Activated T-cell treated with anti-CD3 and anti-CD28 coated beads for 1 hour (primary cell): ENCODE data around the gene ACOT11.
A peak's percentile ranks its signal among the peaks of the same experiment; 100 is the strongest.

Experiments used
- DNase-seq: peaks from one replicate; pipeline ENCODE4 v3.0.0-alpha.2; 2020; ENCODE audit warnings: low read depth

Gene ACOT11

DNA sequence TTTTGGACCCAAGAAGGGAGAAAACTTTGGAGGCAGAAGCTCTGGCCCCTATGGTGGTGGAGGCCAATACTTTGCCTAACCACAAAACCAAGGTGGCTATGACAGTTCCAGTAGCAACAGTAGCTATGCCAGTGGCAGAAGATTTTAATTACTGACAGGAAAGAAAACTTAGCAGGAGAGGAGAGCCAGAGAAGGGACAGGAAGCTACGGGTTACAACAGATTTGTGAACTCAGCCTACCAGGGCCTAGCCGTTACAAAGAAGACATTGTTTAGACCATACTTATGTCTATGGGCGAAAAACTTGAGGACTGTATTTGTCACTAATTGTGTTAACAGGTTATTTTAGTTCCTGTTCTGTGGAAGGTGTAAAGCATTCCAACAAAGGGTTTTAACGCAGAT is 10.4 kb upstream of the ACOT11 start:
- no peak for DNase-seq

DNA sequence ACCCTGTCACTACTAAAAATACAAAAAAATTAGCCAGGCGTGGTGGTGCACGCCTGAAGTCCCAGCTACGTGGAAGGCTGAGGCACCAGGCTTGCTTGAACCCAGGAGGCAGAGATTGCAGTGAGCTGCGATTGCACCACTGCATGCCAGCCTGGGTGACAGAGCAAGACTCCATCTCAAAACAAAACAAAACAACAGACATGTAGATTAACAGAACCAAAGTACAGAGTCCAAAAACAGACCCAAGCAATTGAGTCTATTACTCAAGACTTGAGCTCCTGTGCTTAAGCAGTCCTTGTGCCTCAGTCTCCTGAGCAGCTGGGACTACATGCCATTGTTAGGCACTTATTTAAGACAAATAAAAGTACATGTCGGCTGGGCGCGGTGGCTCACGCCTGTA is 9.5 kb upstream of the ACOT11 start:
- no peak for DNase-seq

DNA sequence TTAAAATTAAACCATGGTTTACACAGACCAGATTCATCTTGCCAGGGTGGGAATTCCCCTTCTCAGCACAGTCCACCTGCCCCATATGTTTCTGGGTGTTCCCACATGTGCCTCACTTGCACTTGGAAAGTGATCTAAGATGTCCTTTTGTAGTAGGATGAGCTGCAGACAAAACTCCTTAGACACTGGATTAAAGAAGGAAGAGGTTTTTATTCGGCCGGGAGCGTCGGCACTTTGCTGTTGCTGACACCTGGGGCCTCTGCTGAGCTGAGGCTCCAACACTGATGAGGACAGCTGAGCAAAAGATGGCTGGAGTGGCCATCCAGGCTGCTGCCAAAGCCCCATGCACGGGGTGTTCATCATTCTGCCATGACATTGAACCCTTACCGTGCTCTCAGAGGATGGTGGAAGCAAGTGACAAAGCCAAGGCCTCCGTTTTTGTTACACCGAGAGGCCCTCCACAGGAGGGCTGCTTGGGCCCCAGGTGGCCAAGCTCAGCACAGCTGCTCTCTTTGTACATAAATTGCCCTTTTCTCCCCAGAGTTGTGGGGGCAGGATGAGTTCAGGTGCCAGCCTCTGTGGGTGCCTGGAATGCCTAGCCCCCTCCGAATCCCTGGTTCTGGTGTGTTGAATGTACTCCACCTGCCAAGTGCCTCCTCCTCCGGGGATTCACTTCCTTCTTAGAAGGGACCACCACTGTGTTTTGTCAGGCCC is 7.3 kb upstream of the ACOT11 start:
- no peak for DNase-seq

DNA sequence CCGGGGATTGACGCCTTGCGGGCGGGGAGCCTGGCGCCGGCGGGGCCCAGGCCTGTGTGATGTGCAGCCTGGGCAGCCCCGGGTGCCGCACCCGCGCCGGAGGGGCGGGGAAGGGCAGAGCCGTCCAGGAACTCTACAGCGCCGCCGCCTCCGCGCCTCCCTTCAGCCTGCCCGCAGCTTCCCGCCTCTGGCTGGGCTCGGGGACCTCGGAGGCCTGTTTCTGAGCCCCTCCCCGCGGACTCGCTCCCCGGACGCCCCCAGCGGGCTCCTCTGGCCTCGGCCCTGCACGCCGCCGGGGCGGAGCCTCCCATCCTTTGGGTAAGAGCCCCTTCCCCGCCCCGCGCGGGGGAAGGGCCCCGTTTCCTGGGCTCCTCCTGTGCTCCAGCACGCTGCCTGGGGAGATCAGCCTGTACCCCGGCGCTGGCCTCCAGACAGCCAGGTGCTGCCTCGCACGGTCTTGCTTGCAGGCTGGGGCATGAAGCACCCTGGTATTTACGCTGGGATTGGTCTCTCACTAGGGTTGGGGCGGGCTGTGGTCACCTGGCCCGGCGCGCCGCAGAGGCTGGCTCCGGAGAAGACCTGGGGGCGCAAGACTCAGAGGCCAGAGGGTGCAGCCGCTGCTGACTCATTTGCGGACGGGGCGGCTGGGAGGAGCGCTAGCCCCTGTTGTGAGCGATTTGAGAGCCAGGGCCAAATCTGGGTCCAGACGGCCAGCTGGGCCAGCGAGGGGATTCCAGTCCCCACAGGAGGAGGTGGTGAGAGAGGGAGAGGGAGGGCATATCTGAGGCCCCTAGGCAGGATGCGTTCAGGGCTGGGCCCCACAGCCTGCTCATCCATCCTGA is 5.7 kb upstream of the ACOT11 start:
- peak; percentile 22 for DNase-seq

DNA sequence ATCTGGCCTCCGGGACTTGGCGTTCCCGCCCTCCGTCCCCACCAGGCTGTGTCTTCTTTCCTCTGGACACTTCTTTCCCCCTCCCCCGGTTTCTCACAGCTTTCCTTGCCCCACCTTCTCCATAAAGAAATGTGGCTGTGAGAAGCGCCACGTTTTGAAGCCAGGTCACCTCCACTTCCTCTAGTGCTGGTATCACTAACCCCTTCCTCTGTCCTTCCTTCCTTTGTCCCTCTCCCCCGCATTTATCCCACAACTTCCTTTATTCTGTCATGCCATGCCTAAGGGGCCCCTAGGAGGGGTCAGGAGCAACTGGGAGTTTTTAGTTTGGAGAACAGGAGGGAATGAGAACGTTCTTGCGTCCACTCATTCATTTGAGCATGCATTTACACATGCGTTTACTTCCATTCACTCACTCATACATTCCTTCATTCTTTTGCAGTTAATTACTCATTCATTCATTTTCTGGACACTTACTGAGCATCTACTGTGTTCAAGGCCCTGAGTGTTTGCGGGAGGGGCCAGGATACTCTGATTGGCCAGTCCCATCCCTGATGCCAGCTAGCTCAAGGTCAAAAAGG is 5.0 kb upstream of the ACOT11 start:
- DNase-seq = no peak

DNA sequence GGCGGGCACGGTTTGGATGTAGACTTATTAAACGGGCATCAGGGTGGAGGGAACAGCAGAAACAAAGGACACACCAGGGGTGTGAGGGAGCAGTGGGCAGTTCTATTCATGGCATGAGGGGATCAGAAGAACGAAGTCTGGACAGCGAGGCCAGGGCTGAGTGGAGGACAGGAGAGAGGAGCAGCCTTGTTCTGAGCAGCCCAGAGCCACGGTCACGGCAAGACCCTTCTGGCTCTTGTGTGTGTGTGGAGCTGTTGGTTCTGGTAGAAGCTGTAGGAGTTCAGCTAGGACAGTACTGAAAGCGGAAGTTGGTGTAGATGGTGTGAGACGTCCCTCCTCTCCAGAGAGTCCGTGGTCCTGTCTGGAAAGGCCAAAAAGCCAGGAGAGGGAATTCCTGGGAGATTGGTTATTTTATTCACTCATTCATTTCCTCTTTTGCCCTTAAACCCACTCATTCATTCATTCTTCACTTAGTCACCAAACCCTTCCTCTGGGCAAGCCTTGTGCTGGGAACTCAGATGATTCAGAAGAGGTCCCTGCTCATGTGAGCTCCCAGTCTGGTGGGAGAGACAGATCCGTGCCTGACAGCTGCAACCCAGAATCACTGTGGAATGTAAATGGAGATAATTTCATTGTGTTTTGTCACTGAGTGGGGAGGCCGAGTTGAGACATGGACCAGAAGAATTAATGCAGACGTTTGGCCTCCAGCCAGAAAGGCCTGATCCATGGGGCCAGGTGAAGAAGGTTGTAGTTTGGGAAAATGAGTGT is 4.1 kb upstream of the ACOT11 start:
- DNase-seq = no peak

DNA sequence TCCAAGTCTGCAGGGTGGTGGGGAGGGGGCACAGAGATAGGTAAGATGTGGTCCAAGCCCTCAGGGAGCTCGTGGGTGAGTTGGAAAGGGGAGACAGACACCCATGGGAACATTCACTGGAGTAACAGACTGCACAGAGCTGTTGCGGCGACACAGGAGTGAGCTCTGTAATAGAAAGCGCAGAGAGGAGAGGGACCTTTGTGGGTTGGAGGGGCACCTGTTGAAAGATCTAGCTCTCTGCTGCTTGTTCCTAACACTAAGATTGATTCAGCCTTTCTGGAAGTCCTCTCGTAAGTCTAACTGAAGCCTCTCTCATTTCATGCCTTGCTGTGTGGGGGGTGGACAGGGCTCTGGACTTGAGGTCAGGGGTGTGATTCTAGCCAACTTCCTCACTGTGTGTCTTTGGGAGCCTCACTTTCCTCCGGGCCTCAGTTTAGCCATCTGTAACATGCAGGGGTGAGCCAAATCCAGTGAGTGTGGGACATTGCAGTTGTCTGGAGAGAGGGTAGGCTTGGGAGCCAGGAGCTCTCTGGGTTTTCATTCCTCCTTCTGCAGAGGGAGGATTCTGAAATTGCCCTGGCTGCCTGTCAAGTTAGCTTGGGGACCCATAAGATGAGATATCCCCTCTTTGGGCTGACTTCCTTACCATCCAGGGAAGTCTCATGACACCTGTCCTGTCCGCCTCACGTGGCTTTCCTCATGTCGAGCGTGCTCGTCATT is 2.0 kb upstream of the ACOT11 start:
- DNase-seq = no peak

DNA sequence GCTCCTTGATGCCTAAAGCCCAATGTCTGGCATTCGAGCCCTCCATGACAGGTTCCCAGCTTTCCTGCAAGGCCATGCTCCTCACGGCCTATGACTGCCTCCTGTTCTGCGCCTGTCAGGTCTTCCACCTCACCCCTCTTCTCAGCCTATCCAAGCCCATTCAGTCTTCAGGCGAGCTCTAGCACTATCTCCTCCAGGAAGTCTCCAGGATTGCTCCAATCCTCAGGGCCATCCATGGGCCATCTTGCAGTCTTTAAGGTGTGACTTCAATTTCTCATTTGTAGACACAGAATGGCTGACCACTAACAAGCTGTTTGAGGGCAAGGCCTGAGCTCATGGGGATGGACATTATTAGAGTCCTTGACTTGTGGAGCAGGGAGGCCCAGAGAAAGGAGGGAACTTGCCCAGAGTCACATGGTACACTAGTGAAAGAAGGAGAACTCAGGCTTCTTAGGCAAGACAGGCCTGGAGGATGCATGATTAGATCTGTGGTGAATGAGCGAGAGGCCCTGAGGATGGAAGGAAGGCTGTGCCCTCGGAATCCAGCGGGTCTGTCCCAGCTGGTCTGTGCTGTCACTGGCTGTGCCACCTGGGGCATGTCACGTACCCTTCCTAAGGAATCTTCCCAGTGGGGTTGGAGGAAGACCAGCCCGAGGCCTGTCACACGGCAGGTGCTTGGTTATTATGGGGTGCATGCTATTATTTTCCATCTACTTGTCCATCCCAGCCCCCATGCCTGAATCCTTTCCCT is 1.2 kb upstream of the ACOT11 start:
- no peak for DNase-seq

DNA sequence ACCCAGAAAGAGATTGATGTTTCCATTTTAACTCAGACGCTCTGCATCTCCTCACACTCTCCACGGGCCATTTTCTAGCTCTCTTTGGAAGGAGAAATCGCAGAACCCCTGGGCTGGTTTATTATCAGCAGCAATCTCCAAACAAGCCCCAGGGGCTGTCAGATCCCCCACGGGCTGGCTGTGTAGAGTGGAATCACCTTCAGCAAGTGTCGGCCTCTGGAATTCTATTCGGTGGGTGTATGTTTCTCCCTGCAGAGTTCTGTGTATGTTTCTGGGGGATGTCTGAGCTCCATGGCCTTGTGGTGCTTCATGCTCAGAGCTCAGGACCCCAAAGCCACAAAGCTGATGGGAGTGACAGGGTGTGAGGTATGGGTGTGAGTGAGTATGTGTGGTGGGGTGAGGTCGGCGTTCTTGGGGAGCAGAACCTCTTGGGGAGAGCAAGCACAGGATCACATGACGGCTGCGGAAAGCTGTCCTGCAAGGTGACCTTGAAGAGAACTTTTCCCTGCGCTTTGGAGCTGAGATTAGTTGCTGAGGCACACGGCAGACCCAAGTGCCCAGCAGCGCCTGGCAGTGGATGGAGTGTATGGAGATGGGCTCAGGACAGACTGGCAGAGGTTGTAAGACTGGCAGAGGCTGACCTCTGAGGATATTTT is 489 bp downstream of the ACOT11 start:
- DNase-seq = no peak

DNA sequence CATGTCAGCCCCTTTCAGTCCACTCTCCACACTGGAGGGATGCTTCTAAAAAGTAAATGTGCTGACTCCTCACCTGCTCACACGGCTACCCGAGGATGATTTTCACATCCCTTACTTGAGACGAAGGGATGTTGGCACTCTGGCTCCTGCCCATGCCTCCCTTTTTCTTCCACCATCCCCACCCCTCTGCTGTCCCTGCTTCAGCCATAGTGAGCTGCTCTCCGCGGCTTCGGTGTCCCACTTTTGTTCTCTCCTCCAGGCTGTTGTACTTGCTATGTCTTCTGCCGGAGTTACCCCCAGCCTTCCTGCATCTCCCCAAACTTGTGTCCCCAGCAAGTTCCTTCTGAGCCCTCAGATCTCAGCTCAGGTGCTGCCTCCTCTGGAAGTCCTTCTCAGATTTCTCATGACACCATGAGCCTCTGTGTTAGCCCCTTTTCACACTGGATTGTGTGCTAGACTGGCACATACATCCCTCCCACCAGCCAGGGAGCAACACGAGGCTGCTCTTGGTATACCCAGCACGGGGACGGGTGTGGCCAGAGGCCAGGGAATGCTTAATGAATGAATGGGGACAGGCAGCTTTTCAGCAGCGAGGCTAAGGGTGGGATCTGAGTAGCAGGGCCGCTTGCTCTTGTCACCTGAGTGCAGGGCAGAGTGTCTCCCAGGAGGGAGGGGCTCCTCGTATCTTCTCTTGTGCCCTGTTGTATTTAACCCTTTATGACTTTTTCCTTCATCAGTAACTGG is 1.3 kb downstream of the ACOT11 start:
- no peak for DNase-seq

DNA sequence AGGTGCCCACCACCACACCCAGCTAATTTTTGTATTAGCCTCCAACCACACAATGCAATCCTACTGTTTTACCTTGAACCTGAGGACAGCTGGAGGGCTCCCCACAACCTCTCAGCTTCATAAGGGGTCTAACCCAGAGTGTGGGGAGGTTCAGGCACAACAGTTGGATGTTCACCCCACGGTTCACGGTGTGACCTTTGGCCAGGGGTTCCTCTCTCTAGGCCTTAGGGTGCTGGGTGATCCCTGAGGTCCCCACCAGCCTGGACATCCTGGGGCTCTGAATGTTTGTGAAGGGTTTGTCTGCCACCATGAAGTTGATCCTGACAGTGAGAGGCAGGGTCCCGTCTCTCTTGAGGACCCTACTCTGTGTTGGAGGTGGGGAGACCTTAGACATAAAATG is 3.9 kb downstream of the ACOT11 start:
- DNase-seq = no peak

DNA sequence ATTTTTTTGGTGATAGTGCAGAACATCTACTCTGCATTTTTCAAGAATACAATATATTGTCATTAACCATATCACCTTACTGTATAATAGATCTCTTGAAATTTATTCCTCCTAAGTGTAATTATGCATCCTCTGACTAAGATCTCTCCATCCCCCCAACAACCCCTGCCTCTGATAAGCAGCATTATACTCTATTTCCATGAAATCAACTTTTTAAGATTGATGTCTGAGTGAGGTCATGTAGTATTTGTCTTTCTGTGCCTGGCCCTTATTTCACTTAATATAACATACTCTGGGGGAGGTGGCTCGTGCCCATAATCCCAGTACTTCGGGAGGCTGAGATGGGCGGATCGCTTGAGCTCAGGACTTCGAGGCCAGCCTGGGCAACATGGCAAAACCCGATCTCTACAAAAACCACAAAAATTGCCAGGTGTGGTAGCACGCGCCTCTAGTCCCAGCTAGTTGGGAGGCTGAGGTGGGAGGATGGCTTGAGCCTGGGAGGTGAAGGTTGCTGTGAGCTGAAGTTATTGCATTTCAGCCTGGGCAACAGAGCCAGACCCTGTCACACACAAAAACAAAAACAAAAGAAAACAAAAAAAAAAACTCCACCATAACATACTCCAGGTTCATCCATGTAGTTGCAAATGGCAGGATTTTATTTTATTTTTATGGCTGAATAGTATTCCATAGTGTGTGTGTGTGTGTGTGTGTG is 5.7 kb downstream of the ACOT11 start:
- no peak for DNase-seq

DNA sequence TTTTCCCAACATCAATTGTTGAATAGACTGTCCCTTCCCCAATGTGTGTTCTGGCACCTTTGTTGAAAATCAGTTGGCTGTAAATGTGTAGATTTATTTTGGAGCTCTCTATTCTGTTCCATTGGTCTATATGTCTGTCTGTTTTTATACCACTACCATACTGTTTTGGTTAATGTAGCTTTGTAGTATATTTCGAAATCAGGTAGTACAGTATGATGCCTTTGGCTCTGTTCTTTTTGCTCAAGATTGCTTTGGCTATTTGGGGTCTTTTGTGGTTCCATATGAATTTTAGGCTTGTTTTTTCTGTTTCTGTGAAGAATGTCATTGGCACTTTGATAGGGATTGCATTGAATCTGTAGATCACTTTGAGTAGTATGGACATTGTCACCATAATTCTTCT is 8.1 kb downstream of the ACOT11 start:
- no peak for DNase-seq

DNA sequence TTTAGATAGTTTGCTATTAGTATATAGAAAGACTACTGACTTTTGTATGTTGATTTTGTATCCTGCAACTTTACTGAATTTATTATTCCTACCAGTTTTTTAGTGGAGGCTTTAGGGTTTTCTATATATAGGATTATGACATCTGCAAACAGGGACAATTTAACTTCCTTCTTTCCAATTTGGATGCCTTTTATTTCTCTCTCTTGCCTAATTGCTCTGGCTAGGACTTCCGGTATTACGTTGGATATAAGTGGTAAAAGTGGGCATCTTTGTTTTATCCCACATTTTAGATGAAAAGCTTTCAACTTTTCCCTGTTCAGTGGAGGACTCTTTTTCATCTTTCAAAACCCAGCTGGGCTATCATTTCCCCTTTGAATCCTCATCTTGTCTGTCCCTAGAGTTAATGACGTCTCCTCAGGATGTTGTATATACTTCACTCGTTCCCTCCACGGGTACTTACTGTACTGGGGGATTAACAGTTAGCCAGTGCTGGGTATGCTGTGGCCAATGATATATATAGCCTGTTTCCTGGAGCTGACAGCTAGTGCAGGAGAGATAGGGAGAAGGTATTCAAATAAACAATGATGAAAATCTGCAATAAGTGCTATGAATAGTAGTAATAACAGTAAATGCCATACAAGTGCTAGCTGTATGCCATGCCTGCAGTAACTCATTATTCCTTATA is 9.8 kb downstream of the ACOT11 start:
- DNase-seq = no peak

DNA sequence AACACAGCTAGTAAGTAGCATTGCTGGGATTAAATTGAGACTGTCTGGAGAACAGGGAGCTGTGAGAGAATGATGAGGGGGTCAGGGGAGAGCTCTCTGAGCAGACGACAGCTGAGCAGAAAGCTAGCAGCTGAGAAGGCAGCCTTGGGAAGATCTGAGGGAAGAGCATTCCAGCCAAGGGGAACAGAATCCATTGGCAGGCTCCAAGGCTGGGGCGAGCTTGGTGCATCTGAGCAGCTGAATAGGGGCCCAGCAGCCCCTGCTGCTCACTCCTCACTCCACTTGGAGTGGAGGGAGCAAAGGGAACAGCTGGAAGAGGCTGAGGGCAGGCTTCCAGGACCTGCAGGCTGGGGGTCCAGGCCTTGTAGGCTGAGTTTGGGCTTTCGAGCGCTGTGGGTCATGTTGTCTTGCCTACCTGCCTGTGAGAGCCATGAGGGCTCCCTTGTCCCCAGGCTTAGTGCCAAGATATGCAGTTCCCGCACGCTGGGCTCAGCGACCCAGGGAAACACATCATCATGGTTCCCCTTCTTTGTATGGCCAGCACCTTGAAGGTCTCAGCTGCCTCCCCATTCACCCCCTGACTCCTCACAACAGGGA is 10.5 kb downstream of the ACOT11 start:
- DNase-seq = no peak

DNA sequence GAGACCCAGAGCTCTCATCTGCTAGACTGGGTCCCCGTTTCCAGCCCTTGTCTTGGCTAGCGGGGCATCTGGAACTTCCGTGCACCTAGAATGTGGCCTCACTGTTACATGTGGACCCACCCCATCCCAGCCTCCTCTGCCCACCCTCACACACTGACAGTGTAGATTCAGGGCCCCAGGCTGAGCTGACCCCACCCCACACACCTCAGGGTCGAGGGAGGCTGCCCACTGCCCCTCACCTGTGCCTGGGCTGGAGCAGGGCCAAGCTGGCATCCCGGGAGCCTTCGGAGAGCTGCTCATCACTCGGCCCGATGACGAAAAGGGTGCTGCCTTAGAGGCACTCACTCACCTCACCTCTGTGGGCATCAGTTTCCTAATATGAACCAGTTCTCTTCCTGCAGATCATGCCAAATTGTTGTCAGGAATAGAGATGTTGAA is 11.1 kb downstream of the ACOT11 start:
- DNase-seq = no peak

DNA sequence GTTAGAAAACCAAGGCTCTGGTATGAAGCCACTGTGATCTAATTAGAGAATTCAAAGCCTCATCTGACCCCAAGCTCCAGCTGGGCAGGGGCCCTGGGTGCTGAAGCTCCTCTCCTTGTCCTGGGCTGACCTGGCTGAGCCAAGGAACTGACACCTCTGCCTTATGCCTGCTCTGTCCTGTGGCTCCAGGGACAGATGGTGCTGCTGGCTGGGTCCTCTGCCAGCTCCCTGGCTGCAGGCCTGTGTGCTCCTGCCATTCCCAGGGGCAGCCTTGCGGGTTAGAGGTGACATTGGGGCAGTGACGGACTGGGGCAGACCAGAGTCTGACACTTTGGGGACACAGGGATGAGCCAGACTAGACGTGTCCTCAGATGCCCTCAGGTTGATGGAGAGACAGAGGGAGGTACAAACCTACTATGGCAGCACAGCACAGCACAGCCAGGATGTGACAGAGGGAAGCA is 11.8 kb downstream of the ACOT11 start:
- DNase-seq = no peak
